Measurements from ENCODE around the gene TUNAR.

GRCh38 chr14:95953111-95953724 is 76.6 kb downstream of the TUNAR start:
- TF ChIP-seq CTCF (IDR thresholded peaks at IDR 0.05) = no peak
- TF ChIP-seq POLR2A (IDR thresholded peaks at IDR 0.05) = no peak
